ENCODE results near the gene UBA7.

Gene UBA7

GRCh38 chr3:49771340-49771938 is 42.3 kb downstream of the UBA7 start:
- no peak for TF ChIP-seq CTCF (IDR thresholded peaks at IDR 0.05; ENCODE audit: poor library complexity, severe bottlenecking)
- no peaks in the 10 kb centered on the region for H3K9me3 ChIP-seq (ENCODE audit: severe bottlenecking)
- no peak for DNase-seq (ENCODE audit: low spot score)
- H3K27me3 ChIP-seq (ENCODE audit: insufficient read depth, poor library complexity, severe bottlenecking), result no peaks in the 10 kb centered on the region
- peaks cover 23% of the 10 kb centered on the region for H3K36me3 ChIP-seq (ENCODE audit: low read depth)
- H3K4me1 ChIP-seq (ENCODE audit: insufficient read depth, poor library complexity, severe bottlenecking), result no peaks in the 10 kb centered on the region
- no peak overlapping the region for H3K4me3 ChIP-seq (ENCODE audit: severe bottlenecking)
- no peak overlapping the region for H3K27ac ChIP-seq (ENCODE audit: poor library complexity, severe bottlenecking)
- ATAC-seq (ENCODE audit: low read depth), result no peak

- Histone ChIP-seq H3K27ac (ENCODE audit: poor library complexity, severe bottlenecking) (no peak overlapping the region), H3K36me3 (ENCODE audit: low read depth) (peaks cover 17% of the 10 kb centered on the region), H3K9me3 (ENCODE audit: severe bottlenecking) (no peaks in the 10 kb centered on the region), H3K4me3 (ENCODE audit: severe bottlenecking) (no peak overlapping the region), H3K4me1 (ENCODE audit: insufficient read depth, poor library complexity, severe bottlenecking) (no peaks in the 10 kb centered on the region), H3K27me3 (ENCODE audit: insufficient read depth, poor library complexity, severe bottlenecking) (no peaks in the 10 kb centered on the region)
- ATAC-seq (ENCODE audit: low read depth), result no peak
- TF ChIP-seq CTCF (IDR thresholded peaks at IDR 0.05; ENCODE audit: poor library complexity, severe bottlenecking), result no peak
- DNase-seq (ENCODE audit: low spot score), result no peak
Measured at GRCh38 chr3:49769926-49770325, 43.8 kb downstream of the UBA7 start.

DNA sequence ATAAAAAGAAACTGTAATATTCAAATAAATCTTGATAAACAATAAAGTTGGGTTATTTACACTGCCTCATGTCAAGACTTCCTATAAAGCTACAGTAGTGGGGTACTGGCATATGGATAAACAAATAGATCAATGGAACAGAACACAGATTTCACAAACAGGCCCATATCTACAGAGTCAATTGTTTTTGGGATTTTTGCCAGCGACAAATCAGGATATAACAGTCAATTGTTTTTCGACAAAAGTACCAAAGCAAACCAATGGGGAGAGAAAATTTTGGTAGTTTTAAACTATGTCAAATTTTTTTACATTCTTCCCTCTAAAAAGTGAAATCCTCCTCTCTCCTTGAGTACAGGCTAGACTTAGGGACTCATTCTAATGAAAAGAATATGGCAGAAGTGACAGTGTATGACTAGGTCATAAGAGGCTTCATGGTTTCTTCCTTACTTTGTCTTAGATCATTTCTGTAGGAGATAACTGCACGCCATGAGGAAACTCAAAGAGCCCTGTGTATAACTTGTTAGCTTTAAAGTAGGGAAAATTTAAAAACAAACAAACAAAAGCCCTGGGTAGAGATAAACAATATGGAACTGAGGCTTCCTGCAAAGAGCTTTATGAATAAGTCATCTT is 44.4 kb downstream of the UBA7 start:
- DNase-seq (ENCODE audit: low spot score) (no peak), ATAC-seq (ENCODE audit: low read depth) (no peak)
- Histone ChIP-seq H3K36me3 (ENCODE audit: low read depth) (peaks cover 12% of the 10 kb centered on the region; the same call in 1 of the 2 replicates), H3K27me3 (ENCODE audit: insufficient read depth, poor library complexity, severe bottlenecking) (no peaks in the 10 kb centered on the region), H3K27ac (ENCODE audit: poor library complexity, severe bottlenecking) (no peak overlapping the region), H3K4me1 (ENCODE audit: insufficient read depth, poor library complexity, severe bottlenecking) (no peaks in the 10 kb centered on the region), H3K9me3 (ENCODE audit: severe bottlenecking) (no peaks in the 10 kb centered on the region), H3K4me3 (ENCODE audit: severe bottlenecking) (no peak overlapping the region)
- no peak for TF ChIP-seq CTCF (IDR thresholded peaks at IDR 0.05; ENCODE audit: poor library complexity, severe bottlenecking)

DNA sequence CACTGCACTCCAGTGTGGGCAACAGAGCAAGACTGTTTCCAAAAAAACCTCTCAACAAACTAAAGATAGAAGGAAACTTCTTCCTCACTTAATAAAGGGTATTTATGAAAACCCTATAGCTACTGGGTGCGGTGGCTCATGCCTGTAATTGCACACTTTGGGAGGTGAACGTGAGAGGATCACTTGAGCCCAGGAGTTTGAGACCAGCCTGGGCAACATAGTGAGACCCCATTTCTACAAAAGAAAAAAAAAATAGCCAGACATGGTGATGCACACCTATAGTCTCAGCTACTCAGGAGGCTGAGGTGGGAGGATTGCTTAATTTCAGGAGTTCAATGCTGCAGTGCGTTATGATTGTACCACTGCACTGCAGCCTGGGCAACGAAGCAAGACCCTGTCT is 49.8 kb downstream of the UBA7 start:
- Histone ChIP-seq H3K4me1 (ENCODE audit: insufficient read depth, poor library complexity, severe bottlenecking) (no peaks in the 10 kb centered on the region), H3K4me3 (ENCODE audit: severe bottlenecking) (no peak overlapping the region), H3K36me3 (ENCODE audit: low read depth) (peaks cover 8% of the 10 kb centered on the region), H3K27me3 (ENCODE audit: insufficient read depth, poor library complexity, severe bottlenecking) (no peaks in the 10 kb centered on the region), H3K9me3 (ENCODE audit: severe bottlenecking) (no peaks in the 10 kb centered on the region), H3K27ac (ENCODE audit: poor library complexity, severe bottlenecking) (no peak overlapping the region)
- ATAC-seq (ENCODE audit: low read depth) (no peak), DNase-seq (ENCODE audit: low spot score) (no peak)
- no peak for TF ChIP-seq CTCF (IDR thresholded peaks at IDR 0.05; ENCODE audit: poor library complexity, severe bottlenecking)

DNA sequence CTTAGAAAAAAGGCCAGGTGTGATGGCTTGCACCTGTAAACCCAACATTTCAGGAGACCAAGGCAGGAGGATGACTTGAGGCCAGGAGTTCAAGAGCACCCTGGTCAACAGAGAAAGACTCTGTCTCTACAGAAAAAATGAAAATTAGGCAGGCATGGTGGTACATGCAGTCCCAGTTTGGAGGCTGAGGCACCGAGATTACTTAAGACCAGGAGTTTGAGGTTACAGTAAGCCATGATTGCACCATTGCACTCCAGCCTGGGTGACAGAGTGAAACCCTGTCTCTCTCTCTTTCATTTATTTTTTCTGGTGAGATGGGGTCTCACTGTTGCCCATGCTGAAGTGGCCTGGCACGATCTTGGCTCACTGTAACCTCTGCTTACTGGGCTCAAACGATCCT is 52.1 kb downstream of the UBA7 start:
- no peak for DNase-seq (ENCODE audit: low spot score)
- ATAC-seq (ENCODE audit: low read depth), result no peak
- TF ChIP-seq CTCF (IDR thresholded peaks at IDR 0.05; ENCODE audit: poor library complexity, severe bottlenecking), result no peak
- Histone ChIP-seq H3K9me3 (ENCODE audit: severe bottlenecking) (no peaks in the 10 kb centered on the region), H3K27me3 (ENCODE audit: insufficient read depth, poor library complexity, severe bottlenecking) (no peaks in the 10 kb centered on the region), H3K4me1 (ENCODE audit: insufficient read depth, poor library complexity, severe bottlenecking) (no peaks in the 10 kb centered on the region), H3K27ac (ENCODE audit: poor library complexity, severe bottlenecking) (no peak overlapping the region), H3K36me3 (ENCODE audit: low read depth) (peaks cover 6% of the 10 kb centered on the region), H3K4me3 (ENCODE audit: severe bottlenecking) (no peak overlapping the region)
